ENCODE data around the gene FARS2.
"Not testable (repeated sequence)": the region's sequence is repeated elsewhere in the genome, so short reads cannot be mapped to it uniquely, and the experiment has no call there.

FARS2 gene

DNA sequence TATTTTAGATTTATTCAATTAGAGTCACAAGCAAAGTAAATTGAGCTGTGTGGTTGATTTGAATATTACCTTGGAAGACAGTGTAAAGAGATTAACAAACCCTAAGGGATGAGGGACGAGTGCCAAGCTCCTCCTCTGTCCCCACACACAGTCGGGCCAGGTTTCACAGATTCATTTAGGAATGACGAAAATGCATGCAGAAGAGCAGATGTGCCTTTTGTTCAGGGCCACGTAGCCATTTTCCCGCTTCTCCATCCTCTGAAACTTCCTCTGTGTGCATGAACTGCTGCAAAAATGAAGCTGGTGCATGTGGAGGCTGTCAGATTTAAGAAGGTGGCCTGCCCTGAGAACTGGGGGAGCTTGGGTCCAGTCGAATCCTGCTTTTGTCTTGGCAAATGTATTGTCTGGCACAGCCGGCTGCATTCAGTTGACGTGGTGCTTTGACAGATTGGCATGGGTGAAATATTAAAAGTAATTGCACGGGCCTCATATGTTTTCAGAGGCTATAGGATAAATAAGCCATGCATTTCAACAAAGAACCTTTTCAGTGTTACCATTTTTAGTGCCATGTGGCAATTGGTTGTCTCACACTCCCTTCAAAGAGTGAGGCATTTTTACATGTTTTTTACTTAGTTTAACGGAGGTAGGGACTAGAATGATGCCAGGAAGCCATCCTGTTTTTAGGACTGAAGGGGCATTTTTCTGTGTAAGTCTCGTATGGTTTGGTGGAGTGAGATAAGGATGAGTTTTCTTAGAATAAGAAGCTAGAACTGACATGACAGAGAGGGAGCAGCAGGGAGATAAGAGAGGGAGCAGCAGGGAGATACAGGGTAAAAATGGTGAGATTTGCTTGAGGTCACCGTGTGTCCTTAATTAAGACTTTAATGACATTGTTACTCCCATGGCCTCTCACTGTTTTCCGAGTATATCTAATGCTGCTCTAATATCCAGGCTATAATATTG, 384.3 kb downstream of the FARS2 start:
- DNase-seq, result peak in 1 of 2 experiments; percentile 25

DNA sequence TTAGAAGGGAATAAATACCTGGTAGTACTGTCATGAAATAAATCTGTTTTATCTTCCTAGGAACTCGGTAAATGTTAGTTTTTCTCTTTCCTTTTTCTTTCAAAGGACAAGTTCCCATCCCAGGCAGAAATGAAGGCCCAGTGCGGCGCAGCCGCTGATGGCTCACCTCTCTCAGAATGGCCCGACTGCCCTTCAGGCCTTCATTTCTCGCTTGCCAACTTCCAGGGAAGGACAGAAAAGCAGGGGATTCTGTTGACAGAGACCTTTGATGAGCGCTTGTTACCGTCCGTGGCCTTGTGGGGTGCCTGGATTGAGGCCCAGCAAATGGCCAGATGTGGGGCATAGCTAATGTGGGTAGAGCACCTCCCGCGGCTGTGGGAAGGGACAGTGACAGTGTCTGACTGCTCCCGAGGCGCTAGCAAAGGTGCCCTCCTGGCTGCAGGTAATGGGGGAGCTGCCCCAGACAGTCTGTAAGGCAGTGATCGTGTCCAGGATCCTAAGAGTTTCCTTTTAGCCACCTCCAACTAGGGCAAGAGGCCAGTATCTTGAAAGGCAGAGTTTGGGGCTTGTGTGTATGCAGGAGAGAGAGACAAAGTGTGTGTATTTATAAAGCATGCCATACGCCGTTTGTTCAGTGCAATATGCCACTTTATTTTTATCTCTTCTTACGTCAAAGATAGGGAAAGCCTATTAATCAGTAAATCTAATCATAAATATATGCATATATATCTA, 391.3 kb downstream of the FARS2 start:
- no peak for DNase-seq

DNA sequence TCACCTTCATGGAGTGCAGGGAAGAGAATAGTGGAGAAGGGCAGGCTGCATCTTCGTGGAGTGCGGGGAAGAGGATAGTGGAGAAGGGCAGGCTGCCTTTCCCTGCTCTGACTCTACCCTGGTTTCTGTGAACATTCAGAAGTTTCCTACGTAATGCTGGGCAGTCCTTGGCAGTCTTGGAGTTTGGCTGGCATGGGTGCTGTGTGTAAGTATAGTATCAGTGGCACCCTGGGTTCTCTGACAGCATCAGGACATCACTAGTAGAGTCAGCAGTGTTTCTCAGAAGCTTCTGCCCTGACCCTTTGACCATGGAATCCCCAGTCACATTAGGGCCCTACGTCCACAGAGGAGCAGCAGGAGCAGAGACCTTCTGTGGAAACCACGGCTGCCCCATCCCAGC, 392.5 kb downstream of the FARS2 start:
- DNase-seq, result no peak

DNA sequence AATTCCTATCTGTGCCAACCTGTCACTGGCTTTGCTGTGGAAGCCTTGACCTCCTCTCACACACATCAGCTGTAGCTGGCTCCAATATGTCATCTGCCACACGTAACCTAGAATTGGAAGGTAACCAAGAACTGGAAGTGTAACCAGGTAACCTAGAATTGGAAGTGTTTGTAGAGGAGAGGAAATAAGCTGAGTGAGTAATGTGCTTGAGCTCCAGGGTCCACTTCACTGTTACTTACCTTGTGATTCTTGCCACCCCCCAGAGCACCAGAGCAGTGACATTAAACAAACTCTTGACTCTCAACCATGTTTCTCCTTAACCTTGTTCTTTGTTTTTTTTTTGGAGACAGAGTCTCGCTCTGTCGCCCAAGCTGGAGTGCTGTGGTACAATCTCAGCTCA, 394.9 kb downstream of the FARS2 start:
- no peak for DNase-seq

DNA sequence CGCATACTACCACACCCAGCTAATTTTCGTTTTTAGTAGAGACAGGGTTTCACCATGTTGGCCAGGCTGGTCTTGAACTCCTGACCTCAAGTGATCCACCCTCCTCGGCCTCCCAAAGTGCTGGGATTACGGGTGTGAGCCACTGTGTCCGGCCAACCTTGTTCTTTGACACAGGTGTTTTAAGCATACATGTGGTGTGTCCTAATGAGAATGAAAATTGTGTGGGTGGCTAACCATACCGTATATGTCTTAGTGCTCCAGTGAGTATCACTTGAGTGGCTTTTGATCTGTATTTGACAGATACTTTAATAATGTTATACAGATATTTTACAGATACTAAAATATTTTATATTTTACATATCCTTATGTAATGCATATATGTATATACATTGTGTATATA, 395.4 kb downstream of the FARS2 start:
- not testable (repeated sequence) for DNase-seq

DNA sequence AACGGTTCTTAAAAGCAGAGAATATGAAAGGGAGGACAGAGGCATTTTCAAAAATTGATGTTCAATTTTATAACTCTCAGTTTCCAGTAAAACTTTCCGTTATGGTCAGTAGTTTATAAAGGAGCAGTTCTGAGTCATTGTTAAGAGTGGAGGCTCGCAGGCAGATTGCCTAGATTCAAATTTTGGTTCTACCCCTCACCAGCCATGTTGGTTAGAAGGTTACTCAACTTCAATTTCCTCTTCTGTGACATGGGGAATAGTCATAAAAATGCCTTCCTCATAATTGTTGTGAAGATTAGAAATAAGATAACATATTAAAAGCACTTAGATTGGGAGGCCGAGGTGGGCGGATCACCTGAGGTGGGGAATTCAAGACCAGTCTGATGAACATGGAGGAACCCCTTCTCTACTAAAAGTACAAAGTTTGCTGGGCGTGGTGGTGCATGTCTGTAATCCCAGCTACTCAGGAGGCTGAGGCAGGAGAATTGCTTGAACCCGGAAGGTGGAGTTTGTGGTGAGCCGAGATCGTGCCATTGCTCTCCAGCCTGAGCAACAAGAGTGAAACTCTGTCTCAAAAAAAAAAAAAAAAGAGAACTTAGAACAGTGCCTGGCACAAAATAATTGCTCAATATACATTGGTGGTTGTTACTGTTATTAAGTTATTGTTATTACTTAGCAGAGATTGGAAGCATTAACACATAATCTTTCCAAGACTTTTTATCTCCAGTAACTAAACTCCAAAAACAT, 396.5 kb downstream of the FARS2 start:
- no peak for DNase-seq

DNA sequence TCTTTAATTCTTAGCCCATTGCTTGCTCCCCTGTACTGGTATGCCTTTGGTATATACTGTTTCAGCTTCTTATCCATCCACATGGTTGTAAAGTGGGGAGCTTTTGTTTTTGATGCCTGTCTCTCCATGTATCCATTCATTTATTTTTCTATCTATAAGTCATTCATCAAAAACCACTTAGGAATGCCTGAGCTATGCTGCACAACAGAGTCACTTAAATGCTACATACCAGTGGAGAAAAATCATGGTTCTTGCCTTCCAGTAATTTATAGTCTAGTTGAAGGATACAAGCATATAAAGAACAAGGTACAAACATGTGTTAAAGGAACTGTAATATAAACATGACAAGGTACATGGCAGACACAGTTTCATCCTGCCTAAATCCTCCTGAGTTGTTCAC, 398.2 kb downstream of the FARS2 start:
- DNase-seq, result no peak

DNA sequence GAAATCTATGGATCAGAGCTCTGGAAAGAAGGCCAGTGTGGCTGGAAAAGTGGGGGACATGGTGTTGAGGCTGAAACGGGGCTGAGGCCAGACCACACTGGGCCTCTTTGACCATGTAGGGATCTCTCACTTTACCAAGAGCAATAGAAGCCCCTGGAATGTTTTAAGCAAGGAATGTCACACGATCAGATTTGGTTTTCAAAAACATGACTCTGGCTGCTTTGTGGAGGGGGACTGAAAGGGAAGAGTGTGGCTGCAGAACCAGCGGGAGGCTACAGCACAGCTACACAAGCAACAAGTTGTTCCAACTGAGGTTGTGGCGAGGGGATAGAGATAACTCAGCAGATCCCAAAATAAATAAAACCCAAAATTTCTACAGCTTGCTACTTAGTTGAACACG, 399.5 kb downstream of the FARS2 start:
- no peak for DNase-seq

DNA sequence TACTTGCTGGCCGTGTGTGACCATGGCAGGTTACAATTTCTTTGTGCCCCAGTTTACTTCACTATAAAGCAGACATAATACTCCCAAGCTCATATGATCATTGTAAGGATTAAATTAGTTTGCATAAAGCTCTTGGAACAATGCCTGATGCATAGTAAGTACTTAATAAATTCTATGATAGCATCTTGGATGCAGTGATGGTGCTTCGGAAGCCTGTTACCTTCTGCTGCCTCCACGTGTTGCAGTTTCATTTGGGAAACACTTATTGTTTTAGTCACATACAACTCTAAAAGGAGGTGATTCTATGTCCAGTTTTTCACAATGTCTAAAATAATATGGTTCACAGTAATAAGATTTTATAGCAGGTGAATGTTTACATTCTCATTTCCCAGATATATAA, 401.5 kb downstream of the FARS2 start:
- peak in 1 of 2 experiments; percentile 37 for DNase-seq

DNA sequence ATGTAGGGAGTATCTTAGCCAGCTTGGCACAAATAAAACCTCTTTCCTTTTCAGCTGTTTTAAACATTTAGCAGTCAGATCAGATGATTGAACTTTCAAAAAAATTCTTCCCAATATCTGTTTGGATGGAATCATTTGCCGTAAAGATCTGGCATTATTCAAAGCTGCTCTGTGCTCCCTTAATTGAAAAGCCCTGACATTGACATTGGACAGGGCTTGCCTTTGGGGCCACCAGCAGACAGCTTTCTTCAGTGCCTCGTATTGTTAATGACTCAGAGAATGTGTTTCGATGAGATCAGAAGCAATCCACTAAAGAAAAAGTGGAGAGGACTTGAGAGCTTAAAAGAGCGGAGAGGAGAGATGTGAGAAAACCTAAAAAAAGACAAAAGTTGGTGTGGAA, 401.9 kb downstream of the FARS2 start:
- DNase-seq, result no peak

DNA sequence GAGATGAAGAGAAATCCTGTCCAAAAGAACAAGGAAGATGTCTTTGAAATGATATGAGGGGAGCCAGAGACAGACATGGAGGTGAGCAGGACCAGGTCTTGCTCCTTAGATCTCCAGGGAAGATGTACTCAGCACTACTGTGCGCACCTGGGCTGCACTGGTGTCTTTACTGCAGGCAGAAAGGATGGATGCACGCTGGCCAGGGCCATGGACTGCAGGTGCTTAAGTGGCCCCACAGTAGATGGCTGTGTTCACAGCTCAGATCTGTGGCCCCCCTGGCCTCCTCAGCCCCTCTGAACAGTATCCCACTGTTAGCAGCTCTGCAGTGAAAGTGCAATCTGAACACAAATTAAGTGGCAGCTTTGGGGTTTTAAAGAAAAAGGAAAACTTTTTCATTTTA, 402.4 kb downstream of the FARS2 start:
- no peak for DNase-seq

DNA sequence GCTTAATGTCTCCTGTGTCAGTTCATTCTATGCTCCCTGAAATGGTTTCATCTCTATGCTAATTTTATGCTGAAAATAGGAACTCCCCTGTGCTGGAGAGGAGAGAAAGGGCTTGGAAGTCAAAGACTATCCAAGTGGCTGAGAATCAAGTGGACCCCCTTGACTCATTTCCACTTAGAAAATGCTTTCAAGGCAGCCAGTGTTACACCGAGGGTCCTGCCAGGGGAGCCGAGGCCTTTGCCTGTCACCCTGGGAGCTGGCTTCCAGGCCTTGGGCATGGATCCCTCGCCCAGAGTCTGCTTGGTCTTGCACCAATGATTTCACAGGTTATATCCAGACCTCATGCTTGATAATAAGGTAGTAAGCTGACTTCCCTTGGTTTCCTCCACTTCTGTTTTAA, 402.8 kb downstream of the FARS2 start:
- DNase-seq, result no peak

DNA sequence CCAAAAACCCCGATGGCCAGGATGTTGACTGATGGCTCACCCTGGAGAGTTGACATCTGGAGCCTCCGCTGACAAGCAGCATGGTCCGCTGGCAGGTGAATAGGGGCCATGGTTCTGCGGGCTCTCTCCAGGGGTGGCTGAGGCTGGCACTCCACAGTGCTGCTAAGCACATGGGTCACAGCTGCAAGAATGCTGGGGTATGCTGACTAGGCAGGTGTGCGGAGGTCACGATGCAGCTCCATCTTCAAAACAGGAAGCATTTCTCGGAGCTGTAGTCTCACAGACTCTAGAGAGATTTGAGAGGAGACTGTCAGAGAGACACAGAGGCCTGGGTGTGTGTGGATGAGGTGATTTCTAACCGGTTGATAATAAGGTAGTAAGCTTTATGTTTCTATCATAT, 403.9 kb downstream of the FARS2 start:
- DNase-seq, result no peak

DNA sequence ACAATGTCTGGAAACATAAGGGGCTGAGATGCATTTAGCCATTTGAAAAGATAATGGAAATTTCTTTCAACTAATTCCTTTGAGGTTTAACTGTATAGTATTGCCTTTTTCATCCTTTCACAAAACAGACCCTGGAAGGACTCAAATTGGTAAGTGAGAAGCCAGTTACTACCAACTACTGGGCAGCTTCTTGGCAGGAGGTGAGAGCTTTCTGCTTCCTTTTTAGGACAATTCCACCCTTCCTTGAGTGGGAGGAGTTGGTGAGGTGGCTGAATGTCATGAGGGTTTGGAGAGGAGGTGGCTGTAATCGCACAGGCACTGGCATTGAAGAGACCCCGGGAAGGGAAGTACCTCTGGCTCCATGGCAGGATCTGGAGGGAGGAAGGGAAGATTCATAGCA, 404.4 kb downstream of the FARS2 start:
- no peak for DNase-seq

DNA sequence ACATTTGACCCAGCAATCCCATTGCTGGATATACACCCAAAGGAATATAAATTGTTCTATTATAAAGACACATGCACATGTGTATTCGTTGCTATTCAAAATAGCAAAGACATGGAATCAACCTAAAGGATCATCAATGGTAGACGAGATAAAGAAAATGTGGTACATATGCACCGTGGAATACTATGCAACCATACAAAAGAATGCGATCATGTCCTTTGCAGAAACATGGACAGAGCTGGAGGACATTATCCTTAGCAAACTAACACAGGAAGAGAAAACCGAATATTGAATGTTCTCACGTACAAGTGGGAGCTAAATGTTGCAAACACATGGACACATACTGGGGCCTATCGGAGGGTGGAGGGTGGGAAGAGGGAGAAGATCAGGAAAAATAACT, 405.4 kb downstream of the FARS2 start:
- no peak for DNase-seq

DNA sequence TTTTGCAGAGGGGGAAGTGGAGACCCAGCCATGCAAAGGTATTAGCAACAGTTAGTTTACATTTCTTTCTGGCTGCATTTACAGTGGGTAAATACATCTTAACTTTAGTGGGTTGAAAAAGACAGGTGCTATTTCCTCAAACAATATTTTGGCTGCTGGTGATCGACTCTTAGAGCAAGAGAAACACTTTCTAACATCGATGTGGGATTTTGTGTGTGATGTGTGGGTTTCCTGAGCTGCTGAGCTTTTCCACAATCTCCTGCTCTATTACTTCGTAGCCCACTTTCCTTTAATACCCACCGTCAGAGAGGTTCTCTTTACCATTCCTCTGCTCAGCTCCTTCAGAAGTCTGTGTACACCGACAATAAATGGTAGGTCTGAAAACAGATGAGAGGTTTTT, 406.4 kb downstream of the FARS2 start:
- no peak for DNase-seq

DNA sequence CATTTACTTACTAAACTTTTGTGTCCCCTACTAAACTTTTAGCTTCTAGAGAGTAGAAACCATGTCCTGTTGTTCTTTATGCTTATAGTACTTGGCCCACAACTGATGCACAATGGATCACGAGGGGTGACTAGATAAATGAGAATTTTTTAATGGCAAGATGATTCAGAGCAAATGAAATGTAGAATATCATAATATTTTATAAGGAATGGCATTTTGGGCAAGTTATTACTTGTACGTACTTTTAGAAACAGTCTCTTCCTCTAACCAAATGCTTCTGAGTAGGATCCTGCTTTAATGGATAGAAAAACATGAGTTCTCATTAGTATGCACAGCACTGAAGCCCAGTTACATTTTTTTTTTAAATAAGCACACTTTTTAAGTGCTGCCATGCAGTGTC, 409.1 kb downstream of the FARS2 start:
- no peak for DNase-seq

DNA sequence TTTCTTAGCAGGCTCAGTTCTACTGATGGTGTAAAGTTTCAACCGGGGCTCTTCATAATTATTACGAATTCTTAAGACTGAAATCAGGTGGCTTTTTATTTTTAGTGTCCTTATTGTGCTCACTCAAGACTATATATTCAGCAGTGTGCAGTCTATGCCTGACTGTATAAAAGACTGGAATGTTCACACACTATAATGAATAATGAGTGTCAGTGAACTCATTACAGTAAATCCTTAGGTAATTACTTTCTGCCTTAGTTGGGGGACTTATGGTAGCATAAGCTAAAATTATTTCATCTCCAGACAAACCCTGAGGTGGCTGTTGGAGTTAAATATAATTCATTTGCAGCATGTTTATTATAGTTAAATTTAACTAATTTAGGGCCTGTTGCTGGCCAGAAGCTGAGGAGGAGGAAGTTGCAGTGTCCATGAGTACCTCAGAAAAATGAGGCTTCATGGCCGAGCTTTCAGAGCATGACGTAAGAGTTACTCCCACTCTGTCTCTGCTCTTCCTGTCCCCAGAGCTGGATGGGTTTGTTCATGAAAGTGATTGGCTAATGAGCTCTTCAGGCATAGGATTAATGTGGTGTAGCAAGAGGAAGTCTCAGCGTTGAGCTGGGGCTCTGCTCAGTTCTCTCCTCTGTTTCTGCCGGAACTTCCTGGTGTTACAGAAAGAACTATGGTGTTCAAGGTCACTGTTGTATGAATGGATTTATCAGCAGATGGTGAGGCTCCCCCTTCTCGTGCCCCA, 409.7 kb downstream of the FARS2 start:
- DNase-seq, result peak; percentile 66 to 88

DNA sequence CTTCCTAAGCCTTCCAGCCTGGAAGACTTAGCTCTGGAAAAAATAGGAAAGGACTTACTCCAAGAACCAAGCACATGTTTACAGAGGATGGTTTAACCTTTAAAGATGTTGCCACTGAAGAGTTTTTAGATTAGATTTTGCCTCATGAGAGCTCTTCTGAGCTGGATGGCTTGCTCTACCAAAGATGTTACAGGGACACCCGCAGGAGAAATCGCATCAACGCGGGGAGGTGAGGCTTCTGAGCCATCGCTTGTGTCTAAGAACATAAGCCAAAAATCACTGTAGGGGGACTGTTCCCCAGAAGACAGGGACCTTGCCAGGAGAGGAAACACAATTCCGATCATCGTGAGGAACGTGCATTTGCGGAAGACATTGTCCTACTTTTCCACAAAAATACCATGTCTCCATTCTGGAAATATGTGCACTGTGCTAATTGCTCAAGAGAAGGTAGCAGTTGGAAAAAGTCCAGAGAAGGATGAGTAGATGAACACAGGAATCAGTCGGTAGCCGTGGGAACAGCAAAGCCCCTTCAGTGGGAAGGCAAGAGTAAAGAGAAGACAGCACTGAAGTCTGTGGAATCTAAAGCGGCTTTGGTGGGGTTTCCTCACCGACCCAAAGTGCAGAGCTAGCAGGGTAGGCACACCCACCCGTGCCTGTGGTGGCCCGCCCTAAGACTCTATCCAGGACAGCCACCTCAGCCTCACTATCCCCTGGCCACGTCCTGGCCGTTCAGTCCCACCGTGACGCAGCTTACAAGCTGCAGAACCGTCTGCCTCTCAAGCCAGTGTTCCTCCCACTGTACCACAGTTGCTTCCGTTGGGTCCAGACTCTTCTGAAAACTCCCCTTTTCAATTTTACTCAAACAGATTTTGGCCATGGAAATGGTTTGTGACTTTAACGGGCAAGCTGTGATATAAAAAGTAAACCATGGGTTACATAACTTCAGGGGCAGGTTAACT, 410.6 kb downstream of the FARS2 start:
- no peak for DNase-seq

DNA sequence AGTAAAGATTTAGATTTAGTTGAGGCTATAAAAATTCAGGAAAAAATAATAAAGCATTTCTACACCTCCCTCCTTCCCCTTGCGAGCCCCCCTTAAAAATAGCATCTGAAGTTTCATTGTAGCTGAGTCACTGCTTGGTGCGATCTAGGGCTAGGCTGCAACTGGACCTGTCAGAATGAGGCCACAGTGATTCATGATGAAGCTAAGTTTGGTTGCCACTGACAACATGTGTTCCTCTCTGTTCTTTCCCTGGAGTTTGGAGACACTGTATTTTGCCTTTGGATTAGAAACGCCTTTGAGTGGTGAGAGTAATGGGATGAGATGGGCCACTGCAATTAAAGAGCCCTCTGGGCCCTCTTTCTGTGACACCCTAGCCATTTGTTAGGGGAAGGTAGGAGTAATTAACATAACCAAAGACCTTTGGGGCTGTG, 411.3 kb downstream of the FARS2 start:
- DNase-seq, result no peak

DNA sequence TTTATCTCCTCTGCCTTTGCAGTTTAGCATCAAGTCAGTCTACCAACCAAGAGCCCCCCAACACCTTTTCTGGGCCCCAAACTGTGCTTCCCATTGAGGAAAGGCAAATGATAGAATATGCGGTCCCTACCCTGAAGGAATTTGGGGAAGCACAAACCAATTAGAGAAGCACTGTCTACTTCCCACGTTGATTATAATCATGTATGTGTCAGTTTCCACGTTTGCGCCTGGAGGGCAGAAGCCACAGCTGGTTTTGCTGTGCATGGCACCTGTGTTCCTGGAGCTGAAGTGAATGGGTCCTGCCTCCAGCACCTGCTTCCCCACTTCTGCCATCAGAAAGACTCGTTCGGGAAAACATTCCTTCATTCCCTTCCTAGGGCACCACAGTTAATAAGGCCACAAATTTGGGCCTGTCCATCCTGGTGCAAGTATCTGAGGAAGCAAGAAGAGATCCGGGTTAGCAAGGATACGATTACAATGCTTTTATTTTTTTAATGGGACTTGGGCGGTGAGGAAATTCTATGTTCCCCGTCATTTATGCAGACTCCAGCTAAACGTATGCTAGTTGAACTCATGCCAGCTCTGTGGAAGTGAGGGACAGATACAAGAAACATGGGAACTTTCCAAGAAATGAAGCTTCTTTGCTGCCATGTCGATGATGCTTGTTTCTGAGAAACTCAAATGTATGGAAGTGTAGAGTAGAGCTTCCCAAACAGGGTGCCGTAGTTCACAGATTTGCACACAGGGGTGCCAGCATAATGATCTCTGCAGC, 411.9 kb downstream of the FARS2 start:
- no peak for DNase-seq

Measured in NCI-H524 (cell line).